GM19193 (cell line): Measurements from ENCODE around the gene LRRC74A.

ENCODE experiments used
- POLR2A ChIP-seq: IDR thresholded peaks from 4 replicates; pipeline ENCODE4 v1.6.1; 2011; ENCODE audit not compliant: insufficient read depth, insufficient read length; ENCODE audit errors: extremely low read depth

Gene LRRC74A

DNA sequence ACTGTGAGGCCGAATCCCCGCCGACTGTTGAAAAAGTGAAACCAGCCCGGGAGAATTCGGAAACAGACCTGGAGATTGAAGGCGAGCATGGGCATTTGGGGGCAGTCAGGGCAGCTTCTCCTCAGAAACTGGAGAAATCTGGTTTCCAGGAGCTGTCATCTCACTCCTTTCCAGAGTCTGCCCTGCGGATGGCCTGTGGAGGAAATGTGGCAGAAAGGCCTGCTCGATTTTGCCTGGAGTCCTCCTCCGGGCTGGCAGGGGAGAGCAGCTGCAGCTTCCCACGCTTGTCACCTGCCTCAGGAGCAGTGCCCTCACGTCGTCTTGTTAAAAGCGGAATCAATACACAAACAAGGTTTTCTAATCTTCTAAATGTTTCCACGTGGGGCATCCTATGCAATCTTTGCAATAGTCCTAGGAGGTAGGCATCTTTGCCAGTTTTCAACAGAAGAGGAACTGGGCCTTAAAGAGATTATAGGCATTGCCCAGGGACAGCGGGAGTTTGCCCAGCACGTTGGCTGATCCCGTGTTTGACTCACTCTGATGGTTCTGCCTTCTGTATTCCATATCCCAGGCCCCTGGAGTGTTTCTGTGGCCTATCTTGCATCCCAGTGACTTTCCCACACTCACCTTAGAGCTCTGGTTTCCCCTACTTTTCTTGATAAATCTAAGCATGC, 2.3 kb downstream of the LRRC74A start:
- TF ChIP-seq POLR2A: no peak

DNA sequence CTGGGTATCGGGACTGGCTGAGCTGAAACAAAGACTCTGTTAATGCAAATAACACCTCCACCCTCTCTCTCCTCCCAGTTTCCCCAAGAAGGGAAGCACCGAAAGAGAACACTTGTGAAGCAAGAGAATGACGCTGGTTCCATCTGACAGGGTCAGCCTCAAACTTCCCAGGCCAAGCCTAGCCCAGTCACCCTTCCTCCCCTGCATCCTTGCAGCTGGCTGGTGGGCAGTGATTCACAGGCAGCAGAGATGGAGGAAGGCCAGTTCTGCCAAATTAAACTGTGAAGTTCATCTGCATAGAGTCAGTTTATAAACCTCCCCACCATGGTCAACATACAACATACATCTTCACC, 2.8 kb downstream of the LRRC74A start:
- no peak for TF ChIP-seq POLR2A

DNA sequence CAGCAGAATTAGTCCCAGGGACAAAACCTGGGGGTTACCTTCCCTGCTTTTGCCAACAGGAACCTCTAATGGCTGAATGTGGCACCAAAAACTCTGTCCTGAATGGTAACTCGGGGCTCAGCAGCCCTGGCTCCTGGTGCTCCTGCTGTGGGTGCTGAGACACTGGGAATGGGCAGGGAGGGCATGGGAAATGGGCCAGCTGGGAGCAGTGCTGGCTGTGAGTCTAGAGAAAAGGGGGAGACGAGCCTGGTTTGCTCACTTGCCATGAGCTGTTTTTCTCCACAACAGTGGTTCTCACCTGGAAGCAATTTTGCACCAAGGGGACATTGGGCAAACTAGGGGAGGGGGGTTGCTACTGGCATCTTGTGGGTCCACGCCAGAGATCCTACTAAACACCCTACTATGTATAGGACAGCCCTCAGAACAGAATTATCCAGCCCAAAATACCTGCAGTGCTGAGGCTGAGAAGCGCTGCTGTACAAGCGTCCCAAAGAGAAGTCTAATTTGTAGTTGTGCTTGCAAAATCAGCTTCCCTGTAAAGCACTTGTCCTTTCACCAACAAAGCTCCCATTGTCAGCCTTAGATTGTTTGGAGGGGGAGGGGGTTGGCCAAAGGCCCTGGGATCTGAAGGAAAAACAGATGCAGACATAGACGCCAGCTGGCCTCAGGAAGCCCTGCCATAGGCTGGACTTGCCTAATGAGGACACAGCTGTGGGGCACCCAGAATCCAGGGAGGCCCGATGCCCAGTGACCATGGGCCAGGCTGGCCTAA, 3.6 kb downstream of the LRRC74A start:
- TF ChIP-seq POLR2A: no peak

DNA sequence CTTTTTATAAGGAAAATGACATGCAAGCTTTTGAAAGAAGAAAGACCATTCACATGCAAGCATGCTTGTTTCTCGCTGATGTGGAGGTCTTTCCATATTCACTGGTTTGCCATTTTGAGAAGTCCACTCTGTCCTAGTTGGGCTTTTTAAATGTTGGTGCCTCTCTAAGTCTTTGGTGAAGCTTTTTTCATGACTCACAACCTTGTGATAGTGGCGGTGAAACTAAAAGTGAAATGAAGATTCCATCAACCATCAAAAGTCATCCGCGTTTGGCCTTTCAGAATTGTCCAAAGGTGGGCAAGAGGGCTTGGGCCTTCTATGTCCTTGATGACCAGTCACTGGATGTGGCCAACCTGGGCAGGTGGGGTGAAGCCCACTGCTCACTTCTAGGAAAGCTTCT, 4.3 kb downstream of the LRRC74A start:
- TF ChIP-seq POLR2A: no peak

DNA sequence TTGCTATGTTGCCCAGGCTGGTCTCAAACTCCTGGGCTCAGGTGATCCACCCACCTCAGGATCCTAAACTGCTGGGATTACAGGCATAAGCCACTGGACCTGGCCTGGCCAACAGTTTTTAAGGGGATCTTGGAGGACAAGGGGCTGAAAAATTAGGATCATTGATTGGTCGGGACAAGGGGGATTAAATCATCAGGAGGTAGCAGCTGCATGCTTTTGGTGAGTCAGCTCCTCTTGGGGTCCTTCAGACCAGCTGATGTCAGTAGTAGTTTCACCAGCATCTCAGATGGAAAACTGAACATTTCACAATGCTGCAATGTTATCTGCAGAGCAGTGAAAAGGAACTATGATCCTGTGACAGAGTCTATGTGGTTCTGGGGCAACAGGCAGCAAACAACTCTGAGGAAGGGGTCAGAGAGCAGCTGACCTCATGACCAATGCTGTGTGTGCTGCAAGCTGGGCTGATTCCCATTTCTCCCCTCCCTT, 6.3 kb downstream of the LRRC74A start:
- no peak for TF ChIP-seq POLR2A

DNA sequence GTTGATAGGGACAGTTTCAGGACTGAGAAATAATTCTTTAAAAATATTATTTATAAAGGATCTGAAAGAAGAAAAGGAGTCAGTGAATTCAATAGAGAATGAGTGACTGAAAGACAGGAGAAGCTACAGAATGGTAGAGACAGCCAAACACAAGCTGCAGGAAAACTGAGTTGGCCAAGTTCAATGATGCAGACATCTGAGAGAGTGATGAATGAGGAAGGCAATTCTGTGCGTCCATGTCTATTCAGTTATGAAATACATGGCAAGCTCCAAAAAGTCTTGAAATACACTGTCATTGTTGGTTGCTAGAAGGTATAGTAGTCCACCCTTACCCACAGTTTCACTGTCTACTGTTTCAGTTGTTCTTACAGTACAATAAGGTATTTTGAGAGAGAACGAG, 6.8 kb downstream of the LRRC74A start:
- no peak for TF ChIP-seq POLR2A

DNA sequence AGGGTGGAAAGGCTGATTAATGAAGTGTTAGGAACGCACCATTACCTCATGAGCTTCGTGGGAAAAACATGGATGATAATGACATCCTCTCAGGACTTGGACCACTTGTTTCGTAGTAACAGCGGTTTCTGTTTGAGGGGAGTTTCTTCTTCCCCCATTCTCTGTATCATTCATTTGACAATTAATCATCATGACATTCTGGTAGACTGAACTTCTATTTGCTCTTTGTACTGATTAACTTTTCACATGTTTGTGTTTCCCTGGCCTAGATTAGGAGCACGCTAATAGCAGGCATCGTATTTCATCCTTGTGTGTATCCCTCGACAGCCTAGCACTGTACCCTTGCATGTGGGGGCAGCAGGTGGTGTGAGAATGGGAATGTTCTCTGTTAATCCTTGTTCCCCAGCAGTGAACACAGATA, 8.0 kb downstream of the LRRC74A start:
- no peak for TF ChIP-seq POLR2A

DNA sequence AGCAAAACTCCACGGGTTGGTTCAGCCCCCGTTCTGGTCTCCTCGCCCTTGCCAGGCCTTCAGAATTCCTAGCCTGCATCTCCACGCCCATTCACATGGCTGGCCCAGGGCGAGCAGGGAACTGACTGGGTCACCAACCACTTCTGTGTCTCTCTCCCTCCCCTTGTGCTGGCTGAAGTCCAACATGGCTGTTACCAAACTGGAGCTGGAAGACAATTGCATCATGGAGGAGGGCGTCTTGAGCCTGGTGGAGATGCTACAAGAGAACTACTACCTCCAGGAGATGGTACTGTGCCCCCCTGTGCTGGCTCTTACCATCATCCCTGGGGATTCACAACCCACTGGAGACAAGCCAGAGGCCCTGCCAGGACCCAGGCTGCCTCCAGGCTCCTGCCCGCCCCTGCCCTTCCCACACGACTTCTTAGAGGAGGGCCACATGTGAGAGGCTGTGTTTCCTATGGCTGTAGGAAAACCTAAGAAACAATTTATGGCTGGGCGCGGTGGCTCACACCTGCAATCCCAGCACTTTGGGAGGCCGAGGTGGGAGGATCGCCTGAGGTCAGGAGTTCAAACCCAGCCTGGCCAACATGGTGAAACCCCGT, 9.9 kb downstream of the LRRC74A start:
- no peak for TF ChIP-seq POLR2A

DNA sequence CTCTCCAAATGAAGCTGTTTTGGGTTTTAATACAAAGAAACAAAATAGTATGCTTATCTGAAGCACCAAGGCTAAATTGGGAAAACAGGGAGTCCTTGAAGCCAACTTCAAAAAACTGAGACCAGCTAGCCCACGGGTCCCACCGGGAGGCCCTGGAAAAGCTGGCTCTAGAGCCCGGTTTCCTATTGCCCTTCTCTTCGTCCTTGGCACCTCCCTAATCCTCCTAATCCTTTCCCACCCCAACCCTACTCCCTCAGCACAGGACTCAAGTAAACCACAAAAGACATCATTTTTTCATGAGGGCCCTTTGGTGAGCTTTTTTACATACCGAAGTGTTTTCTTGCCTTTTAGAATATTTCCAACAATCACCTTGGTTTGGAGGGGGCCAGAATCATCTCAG, 11.3 kb downstream of the LRRC74A start:
- no peak for TF ChIP-seq POLR2A

DNA sequence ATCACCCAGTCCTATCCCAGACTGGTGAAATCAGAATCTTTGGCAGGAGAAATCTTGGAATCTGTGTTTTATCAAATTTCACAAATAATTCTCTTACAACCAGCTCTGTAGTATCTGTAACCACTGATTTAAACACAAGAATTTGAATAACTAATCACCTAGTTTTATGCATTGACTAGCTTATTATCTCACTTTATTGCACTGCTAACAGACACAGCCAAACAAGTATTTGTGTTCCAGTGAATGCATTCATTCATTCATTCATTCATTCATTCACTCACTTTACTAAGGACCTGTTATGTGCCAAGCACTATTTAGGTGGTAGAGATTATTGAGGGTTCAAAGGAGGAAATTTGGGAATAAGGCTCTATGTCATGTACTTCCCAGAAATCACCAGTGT, 16.2 kb downstream of the LRRC74A start:
- TF ChIP-seq POLR2A: no peak

DNA sequence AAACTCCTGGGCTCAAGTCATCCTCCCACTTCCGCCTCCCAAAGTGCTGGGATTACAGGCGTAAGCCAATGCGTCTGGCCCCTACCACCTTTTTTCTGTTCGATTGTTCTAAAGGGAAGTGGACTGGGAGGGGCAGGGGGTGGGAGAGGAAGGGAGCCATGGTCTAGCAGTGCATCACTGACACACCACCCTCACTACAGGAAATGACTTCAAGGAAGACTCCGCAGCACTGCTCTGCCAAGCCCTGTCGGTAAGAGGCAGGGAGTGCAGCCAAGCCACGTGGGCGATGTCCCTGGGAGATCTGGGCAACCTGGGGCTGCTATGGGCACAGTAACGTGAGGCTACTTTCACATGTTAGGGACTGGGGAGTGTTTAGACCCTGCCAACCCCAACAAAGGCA, 18.0 kb downstream of the LRRC74A start:
- no peak for TF ChIP-seq POLR2A

DNA sequence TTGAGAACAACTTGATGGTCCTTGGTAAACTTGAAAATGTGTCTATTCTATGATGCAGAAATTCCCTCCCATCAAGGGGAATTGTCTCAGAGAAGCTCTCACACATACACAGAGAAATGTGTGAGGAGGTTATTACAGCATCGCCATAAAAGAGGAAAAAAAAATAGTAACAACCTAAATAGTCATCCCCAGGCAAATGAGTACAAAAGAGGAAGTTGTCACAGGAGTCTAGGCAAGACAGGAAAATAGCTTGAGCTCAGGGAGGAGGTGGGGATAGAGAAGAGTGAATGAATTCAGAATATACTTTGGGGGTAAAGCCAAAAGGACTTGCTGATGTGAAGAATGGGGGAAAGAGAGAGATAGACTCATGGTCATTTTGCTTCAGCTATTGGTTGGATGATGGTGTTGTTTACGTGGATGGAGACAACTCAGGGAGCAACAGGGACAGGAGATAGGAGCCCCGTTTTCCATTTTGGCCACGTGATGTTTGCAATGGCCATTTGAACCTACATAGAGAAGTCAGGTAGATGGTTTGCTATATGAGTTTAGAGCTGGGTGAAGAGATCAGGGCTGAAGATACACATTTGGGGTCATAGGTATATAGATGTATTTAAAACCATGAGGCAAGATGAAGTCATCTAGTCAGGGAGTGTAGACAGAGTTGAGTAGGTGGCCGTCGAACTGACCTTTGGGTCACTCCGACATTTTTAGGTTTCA, 20.3 kb downstream of the LRRC74A start:
- no peak for TF ChIP-seq POLR2A

DNA sequence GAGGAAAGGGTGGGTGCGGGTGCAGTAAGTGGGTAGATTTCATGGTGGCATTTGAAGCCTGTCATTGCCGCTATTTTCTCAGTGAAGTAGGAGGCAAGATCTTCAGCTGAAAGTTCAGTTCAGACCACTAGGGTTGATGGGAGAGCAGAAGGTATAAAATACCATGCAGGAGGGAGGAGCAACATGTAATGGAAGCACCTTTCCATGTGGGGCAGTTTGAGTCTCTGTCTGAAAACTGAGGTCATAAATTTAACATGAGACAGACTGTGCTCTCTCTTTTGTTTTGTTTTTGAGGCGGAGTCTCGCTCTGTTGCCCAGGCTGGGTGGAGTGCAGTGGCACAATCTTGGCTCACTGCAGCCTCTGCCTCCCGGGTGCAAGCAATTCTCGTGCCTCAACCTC, 22.7 kb downstream of the LRRC74A start:
- no peak for TF ChIP-seq POLR2A

DNA sequence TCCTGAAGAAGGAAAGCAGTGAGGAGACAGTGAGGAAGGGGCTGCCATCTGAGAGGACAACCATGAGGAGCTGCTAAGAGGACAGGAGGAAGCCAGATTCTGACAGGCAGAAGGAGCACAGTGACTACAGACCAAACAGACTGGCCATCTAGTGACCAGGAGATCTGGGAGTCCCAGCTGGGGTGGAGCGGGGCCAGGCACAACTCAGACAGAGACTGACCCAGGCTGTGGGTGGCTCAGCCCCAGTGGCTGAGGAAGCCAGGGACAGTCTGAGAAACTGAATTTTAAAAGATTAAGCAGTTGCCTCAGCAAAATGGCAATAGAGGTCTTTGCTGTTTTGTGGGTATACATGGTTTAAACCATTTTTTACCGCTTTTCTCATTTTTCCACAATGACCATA, 28.9 kb downstream of the LRRC74A start:
- TF ChIP-seq POLR2A: no peak

DNA sequence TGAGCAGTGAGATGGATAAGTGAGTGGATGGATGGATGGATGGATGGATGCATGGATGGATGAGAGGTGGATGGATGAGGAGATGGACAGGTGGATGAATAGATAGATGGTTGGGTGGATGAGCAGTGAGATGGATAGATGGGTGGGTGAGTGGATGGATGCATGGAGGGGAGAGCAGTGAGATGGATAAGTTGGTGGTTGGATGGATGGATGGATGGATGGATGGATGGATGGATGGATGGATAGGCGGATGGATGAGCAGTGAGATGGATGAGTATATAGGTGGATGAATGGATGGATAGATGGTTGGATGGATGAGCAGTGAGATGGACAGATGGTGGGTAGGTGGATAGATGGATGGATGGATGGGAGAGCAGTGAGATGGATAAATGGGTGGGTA, 30.6 kb downstream of the LRRC74A start:
- TF ChIP-seq POLR2A: no peak
